ENCODE data around the gene NRCAM.

GRCh38 chr7:108130261-108130660 lies 326.0 kb downstream of the NRCAM start, which contains the start of gene LAMB4:
- TF ChIP-seq POLR2A (IDR thresholded peaks at IDR 0.05; ENCODE audit: low read length), result no peak
- TF ChIP-seq, protein P1, sequence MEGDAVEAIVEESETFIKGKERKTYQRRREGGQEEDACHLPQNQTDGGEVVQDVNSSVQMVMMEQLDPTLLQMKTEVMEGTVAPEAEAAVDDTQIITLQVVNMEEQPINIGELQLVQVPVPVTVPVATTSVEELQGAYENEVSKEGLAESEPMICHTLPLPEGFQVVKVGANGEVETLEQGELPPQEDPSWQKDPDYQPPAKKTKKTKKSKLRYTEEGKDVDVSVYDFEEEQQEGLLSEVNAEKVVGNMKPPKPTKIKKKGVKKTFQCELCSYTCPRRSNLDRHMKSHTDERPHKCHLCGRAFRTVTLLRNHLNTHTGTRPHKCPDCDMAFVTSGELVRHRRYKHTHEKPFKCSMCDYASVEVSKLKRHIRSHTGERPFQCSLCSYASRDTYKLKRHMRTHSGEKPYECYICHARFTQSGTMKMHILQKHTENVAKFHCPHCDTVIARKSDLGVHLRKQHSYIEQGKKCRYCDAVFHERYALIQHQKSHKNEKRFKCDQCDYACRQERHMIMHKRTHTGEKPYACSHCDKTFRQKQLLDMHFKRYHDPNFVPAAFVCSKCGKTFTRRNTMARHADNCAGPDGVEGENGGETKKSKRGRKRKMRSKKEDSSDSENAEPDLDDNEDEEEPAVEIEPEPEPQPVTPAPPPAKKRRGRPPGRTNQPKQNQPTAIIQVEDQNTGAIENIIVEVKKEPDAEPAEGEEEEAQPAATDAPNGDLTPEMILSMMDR (IDR thresholded peaks at IDR 0.05), result no peak
- TF ChIP-seq ZFP36 (IDR thresholded peaks at IDR 0.05; ENCODE audit: borderline replicate concordance, partially characterized antibody), result no peak
- no peak for TF ChIP-seq POLR2AphosphoS2 (conservative IDR thresholded peaks at IDR 0.05; ENCODE audit: low read length)
- TF ChIP-seq SREBF2 (IDR thresholded peaks at IDR 0.05), result no peak
- TF ChIP-seq RFX5 (IDR thresholded peaks at IDR 0.05), result no peak
- TF ChIP-seq MYC (IDR thresholded peaks at IDR 0.05; ENCODE audit: borderline replicate concordance, low read length), result no peak
